MV-4-11 (cell line): ENCODE data around the gene PTPRT.

Experiments used
- DNase-seq: peaks from one replicate; lab custom pipeline; 2025; lab: John Stamatoyannopoulos, UW

PTPRT gene

DNA sequence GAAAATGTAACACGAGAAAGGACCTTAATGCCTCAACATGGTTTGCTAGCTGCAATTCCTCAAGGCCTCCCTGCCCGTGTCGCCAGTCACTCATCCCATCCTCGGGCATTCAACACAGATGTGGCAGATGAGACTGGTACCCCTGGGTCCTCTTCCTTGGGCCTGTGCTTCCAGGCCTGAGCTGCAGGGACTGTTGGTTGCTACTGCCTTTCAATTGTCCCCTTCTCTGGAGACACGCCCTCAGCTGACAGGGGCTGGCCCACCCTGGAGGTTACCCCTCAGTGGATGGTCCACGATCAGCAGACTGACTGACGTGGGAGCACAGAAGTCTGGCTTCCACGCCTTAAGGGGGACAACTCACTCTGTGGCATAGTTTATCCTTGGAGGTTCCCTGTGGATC lies 1076.5 kb downstream of the PTPRT start:
- DNase-seq: no peak

DNA sequence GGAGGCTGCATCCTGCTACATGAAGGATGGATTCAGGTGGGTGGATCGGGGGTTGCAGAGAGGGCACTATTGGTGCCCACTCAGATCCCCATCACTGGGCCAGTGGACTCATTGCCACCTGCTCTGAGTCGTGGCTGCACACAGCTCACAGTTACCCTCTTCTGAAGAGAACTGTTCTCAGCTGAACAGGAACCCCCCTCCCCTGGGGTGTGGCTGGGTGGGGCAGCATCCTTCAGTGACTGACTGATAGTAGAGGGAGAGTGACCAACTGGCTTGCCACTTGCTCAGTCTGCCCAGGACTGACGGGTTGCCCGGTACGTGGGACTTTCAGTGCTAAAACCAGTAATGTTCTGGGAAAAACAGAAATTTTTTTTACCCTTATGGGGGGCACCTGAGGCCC lies 1077.5 kb downstream of the PTPRT start:
- DNase-seq: no peak

DNA sequence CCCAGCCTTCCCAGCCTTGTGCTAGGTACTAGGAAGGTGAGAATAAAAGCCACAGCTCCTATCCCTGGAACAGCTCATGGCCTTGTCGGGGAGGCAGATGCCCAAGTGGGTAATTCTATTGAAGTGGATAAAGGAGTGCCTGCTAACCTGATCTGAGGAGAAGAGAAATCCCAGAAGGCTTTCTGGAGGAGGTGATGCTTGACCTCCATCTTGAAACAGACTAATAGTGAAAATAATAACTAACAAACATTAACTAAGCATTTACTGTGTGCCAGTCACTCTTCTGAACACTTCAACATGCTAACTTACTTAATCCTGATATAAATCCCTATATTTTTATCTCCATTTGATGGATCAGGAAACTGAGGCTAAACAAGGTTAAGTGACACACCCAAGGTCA lies 1078.4 kb downstream of the PTPRT start:
- DNase-seq: no peak

DNA sequence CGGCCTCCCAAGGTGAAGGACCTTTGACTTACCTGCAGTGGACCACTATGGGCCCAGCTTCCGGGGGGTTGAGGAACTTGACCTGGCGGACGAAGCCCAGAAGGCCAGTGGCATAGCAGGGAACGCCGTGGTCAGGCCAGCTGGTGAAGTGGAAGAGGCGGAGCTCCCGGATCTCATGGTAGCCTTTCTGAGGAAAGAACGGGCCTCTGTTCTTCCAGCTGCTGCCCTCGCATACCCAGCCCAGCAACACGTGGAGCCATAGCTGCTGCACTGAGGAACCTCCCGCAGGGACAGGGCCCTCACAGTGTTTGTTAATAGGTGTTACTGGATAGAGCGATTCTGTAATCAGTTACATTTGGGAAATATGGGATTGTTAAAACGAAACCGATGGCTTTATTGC lies 1079.4 kb downstream of the PTPRT start:
- DNase-seq: no peak

DNA sequence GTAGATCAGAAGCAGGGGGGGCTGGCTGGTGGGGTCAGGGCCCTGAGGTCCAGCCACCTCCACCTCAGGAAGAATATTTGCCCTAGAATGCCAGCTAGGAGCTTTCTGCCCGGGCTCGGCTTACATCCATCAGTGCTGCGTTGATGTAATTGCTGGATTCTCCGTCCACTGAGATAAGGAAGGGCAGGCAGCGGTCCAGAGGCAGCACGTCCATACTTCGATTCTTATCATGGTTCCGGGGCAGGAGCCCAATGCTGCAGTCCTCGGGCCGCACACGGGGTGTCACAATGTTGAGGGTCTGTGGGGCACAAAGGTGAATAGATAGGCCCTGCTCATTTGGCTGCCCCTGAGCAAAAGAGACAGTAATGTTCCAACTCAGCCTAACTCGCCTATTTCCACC lies 1087.7 kb downstream of the PTPRT start:
- DNase-seq: no peak

DNA sequence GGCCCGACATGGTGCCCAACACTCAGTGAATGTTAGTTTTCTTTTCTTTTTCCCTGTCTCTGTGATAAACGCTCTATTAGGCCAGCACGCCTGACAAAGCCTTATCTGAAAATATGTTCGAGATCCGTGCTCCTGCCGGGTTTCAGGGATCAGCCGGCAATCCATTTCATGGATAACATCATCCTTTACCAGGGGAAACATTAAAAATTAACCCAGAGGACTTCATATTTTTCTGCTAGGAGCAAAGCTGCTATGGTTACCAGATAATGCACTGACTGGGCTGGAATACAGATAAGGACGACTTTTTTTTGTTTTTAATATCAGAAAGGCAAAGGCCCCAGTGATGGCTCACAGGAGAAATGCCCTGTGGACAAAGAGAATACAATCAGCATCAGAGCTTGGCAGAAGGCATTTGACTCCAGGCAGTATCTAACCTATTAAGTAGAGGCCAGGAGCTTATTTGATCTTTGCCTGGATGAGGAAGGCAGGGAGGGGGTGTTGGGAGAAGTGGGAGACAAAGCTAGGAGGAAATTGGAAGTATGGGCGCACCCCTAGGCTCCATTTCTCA lies 1089.5 kb downstream of the PTPRT start:
- DNase-seq: no peak

DNA sequence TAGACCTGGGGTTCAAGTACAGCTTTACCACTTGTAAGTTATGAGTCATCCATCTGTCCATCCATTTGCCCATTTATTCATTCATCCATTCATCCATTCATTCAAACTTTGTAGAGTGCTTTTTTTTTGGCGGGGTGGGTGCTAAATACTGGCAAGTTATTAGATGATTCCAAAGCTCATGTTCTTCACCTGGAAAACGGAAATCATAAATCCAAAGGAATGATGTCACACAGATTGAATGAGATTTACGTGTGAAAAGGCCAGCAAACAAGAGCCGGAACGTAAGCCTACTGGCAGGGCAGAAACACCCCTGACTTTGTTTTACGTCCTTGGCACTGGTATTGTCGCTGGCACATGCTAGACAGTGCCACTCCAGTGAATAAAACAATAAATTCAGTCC lies 1090.6 kb downstream of the PTPRT start:
- DNase-seq: no peak

DNA sequence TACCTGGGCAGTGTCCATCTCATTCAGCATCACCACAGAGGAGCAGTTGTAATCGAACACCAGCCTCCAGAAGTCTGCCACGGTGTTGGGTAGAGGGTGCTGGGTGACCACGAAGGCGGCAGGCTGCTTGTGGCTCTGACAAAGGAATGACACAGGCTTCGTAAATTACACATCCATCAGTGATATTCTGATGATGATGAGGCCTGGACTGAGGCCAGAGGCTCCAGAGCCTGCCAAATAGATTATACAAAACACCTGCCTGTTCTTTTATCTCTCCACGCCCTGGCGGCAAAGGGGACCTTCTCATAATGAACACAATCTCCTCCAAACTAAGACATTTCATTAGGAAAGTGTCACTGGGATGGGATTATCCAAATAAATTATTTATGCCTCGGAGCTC lies 1091.3 kb downstream of the PTPRT start:
- no peak for DNase-seq

DNA sequence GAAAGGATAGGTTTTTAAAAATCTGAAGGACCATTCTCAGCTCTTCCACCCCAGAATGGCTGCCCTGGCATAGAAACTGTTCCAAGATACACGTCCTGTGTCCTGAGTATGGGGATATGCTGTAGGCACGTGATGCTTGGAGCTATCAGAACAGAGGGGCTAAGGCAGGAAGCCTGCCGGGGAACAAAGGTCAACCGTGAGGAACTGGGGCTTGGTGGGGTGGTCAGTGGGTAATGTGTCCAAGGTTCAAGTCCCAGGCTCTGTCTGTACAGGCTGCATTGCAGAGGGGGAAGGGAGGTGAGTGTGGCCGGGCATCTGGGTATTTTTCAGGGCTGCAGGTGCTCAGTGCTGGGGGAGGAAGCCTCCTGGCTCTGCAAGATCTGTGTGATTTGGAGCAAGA lies 1092.0 kb downstream of the PTPRT start:
- no peak for DNase-seq

DNA sequence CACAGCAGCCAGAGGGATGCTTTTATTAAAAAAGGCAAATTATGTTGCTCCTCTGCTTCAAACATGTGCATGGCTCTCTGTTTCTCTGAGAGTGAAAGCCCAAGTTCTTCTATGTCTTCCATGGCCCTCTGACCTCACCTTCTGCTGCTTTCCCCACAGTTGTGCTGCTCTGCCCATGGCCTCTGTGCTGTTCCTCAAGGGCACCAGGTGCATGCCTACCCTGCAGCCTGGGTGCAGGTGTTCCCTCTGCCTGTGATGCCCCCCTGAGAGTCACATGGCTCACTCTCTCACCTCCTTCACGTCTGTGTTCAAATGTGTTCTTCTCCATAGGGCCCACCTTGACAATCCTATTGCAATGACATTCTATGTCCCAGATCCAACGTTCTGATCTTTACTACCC lies 1094.5 kb downstream of the PTPRT start:
- DNase-seq: no peak

DNA sequence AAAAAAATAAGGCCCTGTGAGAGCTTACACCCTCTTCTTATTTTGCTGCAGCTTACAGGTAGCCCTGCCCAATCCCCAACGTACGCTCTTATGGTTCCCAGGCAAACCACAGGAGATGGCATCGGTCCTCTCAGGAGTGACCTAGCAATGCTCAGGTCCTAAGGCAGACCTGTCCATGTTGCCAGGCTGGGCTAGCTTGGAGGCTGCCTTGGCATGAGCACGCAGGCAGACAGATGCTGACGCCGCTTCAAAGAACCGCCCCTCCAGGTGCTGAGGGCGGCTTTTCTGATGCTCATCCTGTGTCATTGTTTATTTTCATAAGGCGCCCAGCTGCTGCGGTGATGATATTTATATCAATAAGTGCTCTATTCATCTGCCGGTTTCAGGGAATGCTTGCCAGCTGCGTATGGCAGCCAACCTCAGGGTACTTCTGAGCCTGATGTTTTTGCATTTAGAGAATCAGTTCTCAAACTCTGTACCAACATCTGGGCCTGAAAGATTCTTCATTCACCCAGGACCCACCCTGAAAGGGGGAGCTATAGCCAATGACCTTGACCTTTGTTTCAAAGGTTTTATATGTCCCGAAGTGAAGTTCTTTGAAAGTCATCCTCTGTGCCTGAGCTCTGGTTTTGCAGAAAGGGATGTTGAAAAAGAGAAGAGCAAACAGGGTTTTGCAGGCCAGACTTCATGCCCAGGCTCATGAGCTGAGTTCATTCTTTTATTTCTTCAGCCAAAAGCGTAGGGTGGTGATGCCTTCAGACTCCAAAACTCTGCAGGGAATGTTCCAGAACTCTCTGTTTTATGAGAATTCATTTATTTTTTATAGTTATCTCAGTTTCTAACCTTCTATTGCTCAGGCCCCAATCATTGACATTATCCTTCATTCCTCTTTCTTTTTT lies 1095.9 kb downstream of the PTPRT start:
- no peak for DNase-seq

DNA sequence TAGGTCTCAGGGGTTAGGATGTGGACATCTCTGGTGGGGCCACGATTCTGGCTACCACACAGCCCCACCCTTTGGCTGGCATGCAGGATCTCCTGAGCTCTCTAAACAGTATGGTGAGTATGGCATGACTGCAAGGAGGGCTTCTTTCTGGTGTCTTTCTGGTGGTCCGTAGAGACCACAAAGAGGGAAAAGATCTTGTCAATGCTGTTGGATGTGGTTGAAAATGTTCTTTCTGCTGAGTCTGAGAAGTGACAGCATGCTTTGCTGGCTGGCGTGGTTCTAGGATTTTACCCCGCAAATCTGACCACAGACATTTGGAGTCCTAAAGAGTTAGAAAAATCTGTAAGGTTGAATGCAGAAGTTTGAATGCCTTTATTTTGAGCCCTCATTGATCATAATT lies 1096.7 kb downstream of the PTPRT start:
- no peak for DNase-seq

DNA sequence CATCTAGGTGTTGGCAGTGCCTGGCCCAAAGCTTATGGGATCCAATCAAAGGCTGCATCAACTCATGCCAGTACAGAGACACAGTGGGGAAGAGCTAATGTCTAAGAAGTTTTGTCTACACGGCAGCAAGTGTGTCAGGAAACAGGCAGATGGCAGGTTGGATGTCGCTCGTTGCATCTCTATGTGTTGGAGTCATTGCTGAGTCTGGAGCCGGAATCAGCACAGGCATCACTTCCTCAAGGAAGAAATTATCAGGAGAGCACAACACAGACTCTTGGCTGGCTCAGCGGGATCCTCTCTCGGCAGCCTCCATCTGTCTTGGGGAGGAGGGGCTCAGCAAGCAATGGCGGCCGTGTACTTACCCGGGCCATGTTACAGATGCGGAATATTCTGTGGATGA lies 1104.3 kb downstream of the PTPRT start:
- DNase-seq: no peak

DNA sequence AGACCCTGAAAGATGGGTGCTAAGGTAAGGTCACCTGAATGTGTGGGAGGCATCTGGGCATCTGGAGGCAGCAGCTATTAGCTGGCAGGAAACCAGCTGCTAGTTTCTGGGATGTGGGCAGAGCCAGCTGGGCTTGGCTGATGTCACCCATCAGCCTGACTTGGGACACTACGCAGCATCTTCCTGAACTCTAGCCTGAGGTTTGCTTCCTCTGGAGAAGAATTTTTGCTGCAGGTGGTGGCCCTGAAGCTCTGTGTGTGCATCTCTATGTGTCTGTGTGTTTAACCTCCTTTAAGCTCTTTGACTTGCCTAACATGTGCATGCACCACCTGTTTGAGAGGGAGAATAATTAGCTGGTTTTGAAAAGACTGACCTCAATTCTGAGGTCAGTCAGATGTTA lies 1106.4 kb downstream of the PTPRT start:
- DNase-seq: no peak

DNA sequence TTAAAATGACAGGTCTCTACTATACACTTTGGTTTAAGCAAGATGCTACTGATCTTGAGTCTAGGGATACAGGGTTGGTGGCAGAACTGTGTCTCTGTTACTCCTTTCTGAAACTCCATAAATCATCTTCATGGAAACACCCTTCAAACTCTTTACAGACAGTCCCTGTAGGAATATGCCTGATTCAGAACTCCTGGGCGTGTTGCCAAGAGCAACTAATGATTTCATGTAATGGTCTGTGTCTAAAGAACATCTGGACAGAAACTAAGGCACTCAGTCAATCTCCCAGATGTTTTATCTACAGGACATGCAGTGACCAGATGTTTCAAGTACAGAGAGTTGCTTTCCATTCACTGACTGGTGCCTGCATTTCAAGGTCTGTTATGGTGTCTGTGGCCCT lies 1107.1 kb downstream of the PTPRT start:
- DNase-seq: no peak

DNA sequence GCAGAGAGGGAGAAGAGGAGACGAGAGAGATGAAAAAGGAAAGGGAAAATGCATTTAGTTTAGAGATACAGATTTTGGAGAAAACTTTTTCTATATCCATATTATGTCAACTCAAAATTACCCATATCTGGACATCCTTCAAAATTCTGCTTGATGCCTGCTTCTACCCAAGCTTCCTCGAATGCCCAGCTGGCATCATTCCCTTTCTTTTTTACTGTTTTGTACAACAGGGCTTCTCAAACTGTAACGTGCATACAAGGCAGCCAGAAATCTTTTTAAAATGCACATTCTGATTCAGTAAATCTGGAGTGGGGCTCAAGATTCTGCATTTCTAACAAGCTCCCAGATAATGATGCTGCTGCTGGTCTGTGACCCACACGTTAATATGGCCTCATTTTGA lies 1108.8 kb downstream of the PTPRT start:
- DNase-seq: no peak

DNA sequence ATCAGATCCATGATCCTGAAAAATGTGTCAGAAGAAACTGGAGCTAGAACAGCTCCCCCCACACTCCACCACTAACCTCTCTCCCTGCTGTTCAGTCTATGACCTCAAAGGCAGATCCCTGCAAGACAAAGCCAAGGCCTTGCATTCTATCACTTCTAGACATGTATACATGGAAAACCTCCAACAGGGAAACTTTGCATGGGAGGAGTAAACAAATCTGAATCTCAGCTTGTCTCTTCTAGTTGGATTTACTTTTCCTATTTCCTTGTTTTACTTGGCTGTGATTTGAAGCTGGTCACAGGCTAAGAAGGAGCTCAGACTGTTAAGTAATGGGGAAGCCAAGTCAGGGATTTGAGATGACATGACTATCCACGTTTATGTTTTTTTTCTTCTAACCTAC lies 1114.8 kb downstream of the PTPRT start:
- no peak for DNase-seq

DNA sequence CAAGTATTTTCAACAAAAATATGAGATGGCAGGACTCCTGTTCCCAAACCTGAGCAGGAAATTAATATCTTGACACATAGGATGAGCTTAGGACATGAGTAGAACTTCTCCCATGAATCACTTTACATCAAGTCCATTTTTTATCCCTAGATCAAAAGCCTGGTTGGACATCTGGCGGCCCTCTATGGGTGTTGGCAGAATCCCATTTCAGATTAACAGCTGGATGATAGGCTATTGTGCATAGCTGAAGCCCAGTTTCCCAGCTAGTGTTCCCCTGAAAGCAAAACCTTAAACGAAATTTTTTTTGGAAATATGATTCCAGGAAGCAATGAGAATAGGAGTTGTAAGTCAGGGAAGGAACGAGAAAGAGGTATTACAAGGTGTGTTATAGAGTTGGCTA lies 1122.1 kb downstream of the PTPRT start:
- no peak for DNase-seq

DNA sequence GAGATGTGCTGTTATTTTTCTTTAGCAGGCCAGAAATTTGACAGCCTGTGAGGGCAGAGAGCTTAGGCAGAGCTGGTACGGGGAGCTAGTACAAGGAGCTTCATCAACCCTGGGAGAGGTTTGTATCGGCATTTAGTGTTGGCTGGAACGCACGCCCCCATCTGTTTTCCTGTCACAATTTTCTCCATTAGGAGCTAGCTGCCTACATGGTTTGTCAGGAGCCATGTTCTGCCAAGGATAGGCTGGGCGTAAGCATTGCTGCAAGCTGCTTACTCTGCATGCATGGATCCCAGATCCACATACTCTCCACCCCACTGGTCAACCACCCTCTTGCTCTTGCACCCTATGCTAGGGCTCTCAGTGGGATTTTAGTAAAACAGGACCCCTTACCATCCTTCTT lies 1122.5 kb downstream of the PTPRT start:
- DNase-seq: no peak

DNA sequence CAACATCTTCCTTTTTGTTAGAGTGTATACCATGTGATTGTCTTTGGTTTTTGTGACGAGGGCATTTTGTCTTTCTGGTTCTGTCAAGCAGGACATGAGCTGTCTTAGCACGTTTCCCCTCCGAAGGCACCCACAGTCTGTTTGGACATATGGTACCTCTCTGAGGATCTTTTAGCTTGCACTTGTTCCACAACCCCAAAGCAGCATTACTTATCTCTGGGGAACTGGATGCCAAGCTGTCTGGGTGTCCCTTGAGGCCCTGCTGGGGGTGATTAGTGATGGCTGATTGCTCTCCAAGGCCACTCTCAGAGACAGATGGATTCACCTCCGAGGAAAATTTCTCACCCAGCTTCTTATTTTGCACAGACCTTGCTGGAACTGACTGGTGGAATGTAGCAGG lies 1126.6 kb downstream of the PTPRT start:
- DNase-seq: no peak

DNA sequence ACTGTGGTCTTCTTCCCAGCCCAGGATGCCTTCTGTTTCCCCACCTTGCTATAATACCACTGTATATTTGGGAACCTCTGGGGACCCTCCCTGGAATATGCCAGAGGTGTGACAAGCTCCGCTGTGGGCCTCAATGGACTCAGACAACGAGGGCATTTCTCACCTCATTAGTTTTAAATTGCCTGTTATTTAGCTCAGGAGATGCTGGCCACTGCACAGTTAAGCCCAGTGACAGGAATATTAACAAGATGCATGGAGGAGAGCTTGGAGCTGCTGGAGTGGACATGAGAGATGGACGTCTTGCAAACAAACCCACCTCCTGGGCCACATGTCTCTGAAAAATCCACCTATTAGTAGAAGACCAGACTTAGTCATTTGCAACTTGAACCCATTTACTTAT lies 1136.4 kb downstream of the PTPRT start:
- DNase-seq: no peak

DNA sequence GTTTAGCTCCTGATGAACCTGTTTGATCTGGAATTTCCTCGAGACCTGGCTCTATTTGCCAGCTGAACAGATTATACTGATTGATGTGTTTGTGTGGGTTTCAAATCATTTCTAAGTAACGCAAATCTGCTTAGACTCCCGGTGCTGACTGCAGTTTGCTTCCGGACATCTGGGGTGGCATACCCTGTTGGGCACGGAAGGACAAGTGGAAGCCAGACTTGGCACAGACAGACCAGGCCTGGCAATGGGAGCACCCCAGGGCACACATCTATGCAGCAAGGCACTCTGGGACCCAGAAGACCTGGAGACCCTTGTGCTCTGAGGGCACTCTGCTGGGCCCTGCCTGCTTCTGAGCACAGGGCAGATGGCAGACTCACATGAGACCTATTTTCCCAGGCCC lies 1137.8 kb downstream of the PTPRT start:
- DNase-seq: no peak

DNA sequence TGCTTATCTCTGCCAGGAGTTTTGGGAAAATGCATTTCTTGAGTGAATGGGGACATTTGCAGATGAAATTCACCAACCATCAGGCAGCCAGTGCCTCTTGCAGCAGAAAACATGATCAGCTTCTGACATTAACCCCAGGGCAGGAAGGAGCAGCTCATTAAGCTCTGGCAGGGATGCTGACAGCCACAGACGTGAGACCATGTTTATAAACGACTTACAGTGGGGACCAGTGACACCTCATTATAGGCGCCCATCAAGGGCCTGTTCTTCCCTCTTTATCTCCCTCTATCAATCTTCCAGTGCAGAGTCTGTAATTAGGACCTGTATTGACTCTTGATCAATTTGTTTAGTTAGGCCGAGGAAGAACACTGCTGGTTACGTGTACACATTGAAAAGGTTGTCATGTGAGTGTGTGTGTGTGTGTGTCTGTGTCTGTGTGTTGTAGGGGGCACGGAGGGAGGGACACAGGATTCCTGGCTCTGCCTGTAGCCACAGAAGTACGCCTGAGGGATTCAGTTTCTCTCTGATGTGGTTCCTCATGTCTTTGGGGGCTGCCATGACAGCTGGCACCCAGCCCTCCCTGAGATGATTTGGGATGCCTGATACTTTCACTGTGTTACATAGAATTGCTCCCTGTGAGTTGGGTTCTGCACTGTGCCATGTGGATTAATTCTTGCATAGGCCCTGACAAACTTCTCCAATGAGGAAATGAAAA lies 1143.2 kb downstream of the PTPRT start:
- no peak for DNase-seq
